Measurements from ENCODE around the gene PCBP3.

GRCh38 chr21:45778686-45779085, 135.2 kb downstream of the PCBP3 start:
- TF ChIP-seq EP300 (IDR thresholded peaks at IDR 0.05; ENCODE audit: low read depth in 2 of 2, low read length in 2 of 2): no peak
- TF ChIP-seq EP300 (CRISPR knock-in tag; IDR thresholded peaks at IDR 0.05; ENCODE audit: borderline replicate concordance): no peak
- TF ChIP-seq CTCF (CRISPR knock-in tag; IDR thresholded peaks at IDR 0.05): no peak
- TF ChIP-seq RFX5 (IDR thresholded peaks at IDR 0.05; ENCODE audit: low read depth, low read length): no peak
- TF ChIP-seq RAD21 (CRISPR knock-in tag; IDR thresholded peaks at IDR 0.05): no peak
- TF ChIP-seq ZBTB44 (CRISPR knock-in tag; IDR thresholded peaks at IDR 0.05): no peak
- no peak for TF ChIP-seq POLR2AphosphoS5 (IDR thresholded peaks at IDR 0.05; ENCODE audit: low read depth, low read length)
- no peak for TF ChIP-seq SP1 (IDR thresholded peaks at IDR 0.05)
- TF ChIP-seq SP1 (CRISPR knock-in tag; IDR thresholded peaks at IDR 0.05): no peak
- no peak for TF ChIP-seq ZNF143 (CRISPR knock-in tag; IDR thresholded peaks at IDR 0.05)
- no peak for TF ChIP-seq ZNF513 (CRISPR knock-in tag; conservative IDR thresholded peaks at IDR 0.05)
- no peak for TF ChIP-seq ZNF75D (CRISPR knock-in tag; IDR thresholded peaks at IDR 0.05; ENCODE audit: borderline replicate concordance)

Data from HepG2 (cell line).